ENCODE measurements around the gene MED27. TPM values are rescaled to one million over a fixed set of nuclear protein-coding genes. Genes with fewer than 3 reads are reported as not detected.

Gene MED27
- total and polyA plus RNA-seq, 7 donors, result 11.9 to 19.7 (median 15.6) TPM

GRCh38 chr9:131874916-131875670 is 204.6 kb downstream of the MED27 start:
- intact Hi-C loops (cut with DNase I), result no loop called here
- no peak for DNase-seq
- Histone ChIP-seq H3K27ac (no peak overlapping the region), H3K36me3 (peaks cover 0 to 14% (median 0%) of the 10 kb centered on the region in 4 donors), H3K4me1 (no peaks in the 10 kb centered on the region), H3K9me3 (no peaks in the 10 kb centered on the region), H3K4me3 (no peak overlapping the region), H3K27me3 (no peaks in the 10 kb centered on the region)
- TF ChIP-seq POLR2A (IDR thresholded peaks at IDR 0.05) (no peak), CTCF (IDR thresholded peaks at IDR 0.05) (no peak), EP300 (IDR thresholded peaks at IDR 0.05) (no peak), POLR2AphosphoS5 (IDR thresholded peaks at IDR 0.05) (no peak)
- WGBS, 2 donors, result 94 to 96% methylated on average over 12 of the region's 12 CpGs

- Histone ChIP-seq H3K4me1 (no peaks in the 10 kb centered on the region), H3K36me3 (peaks cover 0 to 14% (median 0%) of the 10 kb centered on the region in 4 donors), H3K27me3 (no peaks in the 10 kb centered on the region), H3K27ac (no peak overlapping the region), H3K4me3 (no peak overlapping the region), H3K9me3 (no peaks in the 10 kb centered on the region)
- WGBS, 2 donors, result 92% methylated on average over 12 of the region's 12 CpGs
- intact Hi-C loops (cut with DNase I), result no loop called here
- no peak for DNase-seq
- no peak for TF ChIP-seq CTCF (IDR thresholded peaks at IDR 0.05)
These were observed 205.2 kb downstream of the MED27 start for GRCh38 chr9:131874447-131874846.

DNA sequence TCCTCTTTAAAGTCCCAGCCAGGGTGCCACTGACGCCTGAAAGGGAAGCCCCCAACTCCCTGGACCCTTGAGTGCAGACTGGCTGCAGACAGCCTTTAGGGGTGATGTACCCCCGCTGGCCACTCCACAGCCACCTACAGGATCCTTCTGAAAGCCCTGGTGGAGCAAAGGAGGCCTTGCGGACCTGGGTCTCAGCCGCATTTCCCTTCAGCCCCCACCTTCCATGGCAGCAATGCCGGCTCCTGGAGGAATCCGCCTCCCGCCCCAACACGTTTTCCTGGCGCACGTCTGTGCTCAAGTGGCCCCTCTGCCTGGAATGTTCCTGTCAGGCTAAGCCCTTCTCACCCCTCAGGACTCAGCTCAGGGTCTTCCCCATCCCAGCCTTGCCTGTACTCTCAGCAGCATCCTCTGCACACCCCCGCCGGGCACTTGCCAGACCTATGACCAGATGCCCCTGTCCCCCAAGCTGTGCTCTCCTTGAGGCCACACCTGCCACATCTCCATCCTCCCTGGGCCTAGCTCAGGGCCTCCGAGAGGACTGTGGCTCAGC is 205.7 kb downstream of the MED27 start:
- WGBS, 2 donors, result 95 to 97% methylated on average over 13 of the region's 13 CpGs
- intact Hi-C loops (cut with DNase I), result no loop called here

GRCh38 chr9:131873335-131873734 is 206.3 kb downstream of the MED27 start:
- peaks cover 0 to 14% (median 0%) of the 10 kb centered on the region in 4 donors for H3K36me3 ChIP-seq
- no peak for DNase-seq
- intact Hi-C loops (cut with DNase I), result no loop called here
- no peaks in the 10 kb centered on the region for H3K4me1 ChIP-seq
- no peak overlapping the region for H3K27ac ChIP-seq
- H3K4me3 ChIP-seq, result no peak overlapping the region
- TF ChIP-seq CTCF (IDR thresholded peaks at IDR 0.05) (no peak), EP300 (IDR thresholded peaks at IDR 0.05) (no peak), POLR2A (IDR thresholded peaks at IDR 0.05) (no peak), POLR2AphosphoS5 (IDR thresholded peaks at IDR 0.05) (no peak)
- 96 to 97% methylated on average over 9 of the region's 9 CpGs for WGBS, 2 donors
- no peaks in the 10 kb centered on the region for H3K9me3 ChIP-seq
- no peaks in the 10 kb centered on the region for H3K27me3 ChIP-seq

More for the DNA sequence above, 205.7 kb downstream of the MED27 start:
- no peaks in the 10 kb centered on the region for H3K27me3 ChIP-seq
- H3K9me3 ChIP-seq, result no peaks in the 10 kb centered on the region
- H3K27ac ChIP-seq, result no peak overlapping the region
- DNase-seq, result no peak
- peaks cover 0 to 14% (median 0%) of the 10 kb centered on the region in 4 donors for H3K36me3 ChIP-seq
- no peaks in the 10 kb centered on the region for H3K4me1 ChIP-seq
- H3K4me3 ChIP-seq, result no peak overlapping the region
- TF ChIP-seq POLR2AphosphoS5 (IDR thresholded peaks at IDR 0.05), result no peak
- TF ChIP-seq CTCF (IDR thresholded peaks at IDR 0.05), result no peak
- TF ChIP-seq POLR2A (IDR thresholded peaks at IDR 0.05), result no peak
- no peak for TF ChIP-seq EP300 (IDR thresholded peaks at IDR 0.05)

Measured in sigmoid colon (tissue), 7 donors.